ENCODE results near the gene PGM5.
"Not testable (repeated sequence)": the region's sequence is repeated elsewhere in the genome, so short reads cannot be mapped to it uniquely, and the experiment has no call there.

- not testable (repeated sequence) for TF ChIP-seq CTCF (conservative IDR thresholded peaks at IDR 0.05; ENCODE audit: low read length); EZH2phosphoT487 (IDR thresholded peaks at IDR 0.05; ENCODE audit: borderline replicate concordance)
These were observed 12.4 kb upstream of the PGM5 start for GRCh38 chr9:68343992-68344391.
